HepG2 (cell line): ENCODE measurements around the gene RNF149. TPM values are rescaled to one million over a fixed set of nuclear protein-coding genes. Genes with fewer than 3 reads are reported as not detected.

Experiments
- EZH2 ChIP-seq: conservative IDR thresholded peaks from 2 replicates; pipeline ENCODE4 v1.6.1; 2012; ENCODE audit warnings: mild to moderate bottlenecking, low read depth, low read length, moderate library complexity
- FOSL2 ChIP-seq: sonication (generic); formaldehyde crosslinking; IDR thresholded peaks from 2 replicates; pipeline ENCODE4 v1.4.0; 2020; ENCODE audit warnings: missing genetic modification reagents
- HNRNPLL ChIP-seq: fragments of 200-400 bp; formaldehyde crosslinking; IDR thresholded peaks from 2 replicates; pipeline ENCODE4 v1.6.1; 2017; ENCODE audit warnings: mild to moderate bottlenecking, low read depth, low read length; ENCODE audit not compliant: poor library complexity, severe bottlenecking
- MTA3 ChIP-seq: sonication (generic); formaldehyde crosslinking; IDR thresholded peaks from 2 replicates; pipeline ENCODE4 v1.4.0; 2020; ENCODE audit warnings: missing genetic modification reagents
- NFIB ChIP-seq: sonication (generic); formaldehyde crosslinking; IDR thresholded peaks from 2 replicates; pipeline ENCODE4 v1.9.0; 2021; ENCODE audit warnings: missing genetic modification reagents, mild to moderate bottlenecking, borderline replicate concordance
- NR2F1 ChIP-seq, 2 experiments: fragments of 450-650 bp in 1 of 2; formaldehyde crosslinking in 1 of 2; IDR thresholded peaks; 2 replicates each; pipeline versions ENCODE4 v1.5.0 to v1.6.1; 2016 to 2020; ENCODE audit warnings: mild to moderate bottlenecking in 1 of 2, missing compliant biosample characterization in 1 of 2, missing genetic modification reagents in 1 of 2, moderate library complexity in 1 of 2
- RARG ChIP-seq: sonication (generic); formaldehyde crosslinking; IDR thresholded peaks from 2 replicates; pipeline ENCODE4 v1.4.0; 2020; ENCODE audit warnings: low read depth, mild to moderate bottlenecking, missing genetic modification reagents
- RBM22 ChIP-seq: fragments of 200-400 bp; formaldehyde crosslinking; optimal IDR thresholded peaks from 2 replicates; pipeline ENCODE3; 2017; ENCODE audit warnings: mild to moderate bottlenecking, low read length, moderate library complexity
- SIN3B ChIP-seq: fragments of 150-350 bp; IDR thresholded peaks from 2 replicates; pipeline ENCODE4 v1.6.1; 2014; ENCODE audit warnings: low read length
- SP2 ChIP-seq: sonication (generic); formaldehyde crosslinking; IDR thresholded peaks from 2 replicates; pipeline ENCODE4 v1.5.1; 2020; ENCODE audit warnings: mild to moderate bottlenecking, missing genetic modification reagents
- SP4 ChIP-seq: sonication (generic); formaldehyde crosslinking; IDR thresholded peaks from 2 replicates; pipeline ENCODE4 v1.8.1; 2023; ENCODE audit warnings: mild to moderate bottlenecking, missing genetic modification reagents
- TBX3 ChIP-seq: fragments of 450-650 bp; IDR thresholded peaks from 2 replicates; pipeline ENCODE4 v1.6.1; 2017; ENCODE audit warnings: antibody characterized with exemption, mild to moderate bottlenecking, inconsistent platforms, borderline replicate concordance
- TRIM24 ChIP-seq: sonication (generic); formaldehyde crosslinking; IDR thresholded peaks from 2 replicates; pipeline ENCODE4 v1.8.0; 2022; ENCODE audit warnings: mild to moderate bottlenecking, missing genetic modification reagents
- ZMYM4 ChIP-seq: sonication (generic); formaldehyde crosslinking; IDR thresholded peaks from 2 replicates; pipeline ENCODE4 v1.8.1; 2023; ENCODE audit warnings: mild to moderate bottlenecking, missing genetic modification reagents
- ZNF138 ChIP-seq: sonication (generic); formaldehyde crosslinking; IDR thresholded peaks from 2 replicates; pipeline ENCODE4 v1.5.0; 2020; ENCODE audit warnings: mild to moderate bottlenecking, low read depth, missing genetic modification reagents
- ZNF24 ChIP-seq: fragments of 450-650 bp; IDR thresholded peaks from 2 replicates; pipeline ENCODE4 v1.6.1; 2017; ENCODE audit warnings: antibody characterized with exemption, mild to moderate bottlenecking
- ZNF44 ChIP-seq: sonication (generic); formaldehyde crosslinking; IDR thresholded peaks from 2 replicates; pipeline ENCODE4 v1.5.1; 2020; ENCODE audit warnings: mild to moderate bottlenecking, missing genetic modification reagents
- ZNF563 ChIP-seq: sonication (generic); formaldehyde crosslinking; IDR thresholded peaks from 2 replicates; pipeline ENCODE4 v1.8.0; 2022; ENCODE audit warnings: mild to moderate bottlenecking, moderate library complexity, missing genetic modification reagents
- polyA plus RNA-seq, 8 experiments: library from polyadenylated mRNA; depleted of rRNA in 3 of 8; stranded (reverse) in 7 of 8; unstranded in 1 of 8; fragments of >200 nt; fragmentation: Illumina TruSeq in 4 of 8; extraction: Trizol in 4 of 8; gene quantifications; 2 replicates each; pipeline versions ENCODE4 v1.2.1 to v1.2.3, GENCODE V29; 2011 to 2016; ENCODE audit warnings: low read depth in 4 of 8, missing spikeins in 1 of 8, mixed read lengths in 1 of 8; ENCODE audit not compliant: insufficient read depth in 1 of 8
- total RNA-seq, 5 experiments: library from RNA; depleted of rRNA; stranded (reverse); fragments of >200 nt; fragmentation: Illumina TruSeq; extraction: Trizol; gene quantifications; 2 replicates each; pipeline ENCODE4 v1.2.3, GENCODE V29; 2016; ENCODE audit warnings: low read depth in 1 of 5
- TF ChIP-seq, protein P1 (sequence below): sonication (generic); formaldehyde crosslinking; IDR thresholded peaks from 2 replicates; pipeline ENCODE4 v1.4.0; 2020; ENCODE audit warnings: mild to moderate bottlenecking, missing genetic modification reagents
- TF ChIP-seq, protein P2 (sequence below): sonication (generic); formaldehyde crosslinking; IDR thresholded peaks from 2 replicates; pipeline ENCODE4 v1.8.0; 2022; ENCODE audit warnings: mild to moderate bottlenecking, missing genetic modification reagents, moderate library complexity
- TF ChIP-seq, protein P3 (sequence below): sonication (generic); formaldehyde crosslinking; IDR thresholded peaks from 2 replicates; pipeline ENCODE4 v1.4.0; 2020; ENCODE audit warnings: missing genetic modification reagents
- TF ChIP-seq, protein P4 (sequence below): sonication (generic); formaldehyde crosslinking; IDR thresholded peaks from 2 replicates; pipeline ENCODE4 v1.5.1; 2020; ENCODE audit warnings: mild to moderate bottlenecking, missing genetic modification reagents, moderate library complexity
- TF ChIP-seq, protein P5 (sequence below): sonication (generic); formaldehyde crosslinking; IDR thresholded peaks from 2 replicates; pipeline ENCODE4 v1.5.0; 2020; ENCODE audit warnings: mild to moderate bottlenecking, missing genetic modification reagents, moderate library complexity

RNF149 gene
- total and polyA plus RNA-seq, 2 of the 13 experiments (the other 11 are each of a cell fraction or from before 2014, with no cell fraction given) = 87.6 to 109 TPM

DNA sequence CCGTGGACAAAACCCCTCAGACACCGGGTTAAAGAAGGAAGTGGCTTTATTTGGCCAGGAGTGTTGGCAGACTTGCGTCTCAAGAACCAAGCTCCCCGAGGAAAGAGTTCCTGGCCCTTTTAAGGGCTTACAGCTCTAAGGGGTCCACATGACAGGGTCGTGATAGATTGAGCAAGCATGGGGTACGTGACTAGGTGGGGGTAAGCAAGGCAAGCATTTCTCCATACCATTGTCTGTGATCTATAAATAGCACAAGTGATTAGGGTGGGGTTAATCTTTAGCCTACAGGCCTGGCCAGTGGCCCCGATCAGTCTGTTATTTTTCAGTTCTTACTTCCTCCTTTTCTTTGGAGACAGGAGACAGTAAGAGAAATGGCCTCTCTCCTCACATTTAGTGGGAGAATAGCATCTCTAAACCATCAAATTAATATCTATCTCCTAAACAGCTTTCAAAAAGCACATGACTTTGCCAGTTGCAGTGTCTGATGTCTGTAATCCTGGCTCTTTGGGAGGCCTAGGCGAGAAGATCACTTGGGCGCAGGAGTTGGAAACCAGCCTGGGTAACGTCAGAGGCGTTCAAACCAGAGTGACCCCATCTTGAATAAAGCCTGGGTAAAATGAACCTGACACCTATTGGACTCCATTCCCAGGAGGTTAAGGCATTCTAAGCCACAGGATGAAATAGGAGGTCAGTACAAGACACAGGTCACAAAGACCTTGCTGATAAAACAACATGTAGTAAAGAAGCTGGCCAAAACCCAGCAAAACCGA is 74.1 kb downstream of the RNF149 start (continued):
- TF ChIP-seq, protein P1, sequence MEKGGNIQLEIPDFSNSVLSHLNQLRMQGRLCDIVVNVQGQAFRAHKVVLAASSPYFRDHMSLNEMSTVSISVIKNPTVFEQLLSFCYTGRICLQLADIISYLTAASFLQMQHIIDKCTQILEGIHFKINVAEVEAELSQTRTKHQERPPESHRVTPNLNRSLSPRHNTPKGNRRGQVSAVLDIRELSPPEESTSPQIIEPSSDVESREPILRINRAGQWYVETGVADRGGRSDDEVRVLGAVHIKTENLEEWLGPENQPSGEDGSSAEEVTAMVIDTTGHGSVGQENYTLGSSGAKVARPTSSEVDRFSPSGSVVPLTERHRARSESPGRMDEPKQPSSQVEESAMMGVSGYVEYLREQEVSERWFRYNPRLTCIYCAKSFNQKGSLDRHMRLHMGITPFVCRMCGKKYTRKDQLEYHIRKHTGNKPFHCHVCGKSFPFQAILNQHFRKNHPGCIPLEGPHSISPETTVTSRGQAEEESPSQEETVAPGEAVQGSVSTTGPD = no peak
- TF ChIP-seq ZNF44 (CRISPR knock-in tag) (no peak), SP2 (CRISPR knock-in tag) (no peak), SP4 (CRISPR knock-in tag) (no peak), HNRNPLL (no peak), SIN3B (no peak), EZH2 (no peak), FOSL2 (CRISPR knock-in tag) (peak; percentile 59), ZNF138 (no peak), TRIM24 (CRISPR knock-in tag) (peak; percentile 89; the same call in 1 of the 2 replicates), ZMYM4 (peak; percentile 67), ZNF563 (CRISPR knock-in tag) (no peak), RBM22 (no peak), NFIB (CRISPR knock-in tag) (no peak), ZNF24 (no peak), TBX3 (no peak), MTA3 (CRISPR knock-in tag) (no peak), NR2F1 (CRISPR knock-in tag; IDR thresholded peaks at IDR 0.05) (peak in 1 of 2 experiments; percentile 14; a peak in 1 of 4 replicates), RARG (CRISPR knock-in tag) (no peak)
- TF ChIP-seq, protein P2, sequence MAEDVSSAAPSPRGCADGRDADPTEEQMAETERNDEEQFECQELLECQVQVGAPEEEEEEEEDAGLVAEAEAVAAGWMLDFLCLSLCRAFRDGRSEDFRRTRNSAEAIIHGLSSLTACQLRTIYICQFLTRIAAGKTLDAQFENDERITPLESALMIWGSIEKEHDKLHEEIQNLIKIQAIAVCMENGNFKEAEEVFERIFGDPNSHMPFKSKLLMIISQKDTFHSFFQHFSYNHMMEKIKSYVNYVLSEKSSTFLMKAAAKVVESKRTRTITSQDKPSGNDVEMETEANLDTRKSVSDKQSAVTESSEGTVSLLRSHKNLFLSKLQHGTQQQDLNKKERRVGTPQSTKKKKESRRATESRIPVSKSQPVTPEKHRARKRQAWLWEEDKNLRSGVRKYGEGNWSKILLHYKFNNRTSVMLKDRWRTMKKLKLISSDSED (CRISPR knock-in tag) = no peak
- TF ChIP-seq, protein P3, sequence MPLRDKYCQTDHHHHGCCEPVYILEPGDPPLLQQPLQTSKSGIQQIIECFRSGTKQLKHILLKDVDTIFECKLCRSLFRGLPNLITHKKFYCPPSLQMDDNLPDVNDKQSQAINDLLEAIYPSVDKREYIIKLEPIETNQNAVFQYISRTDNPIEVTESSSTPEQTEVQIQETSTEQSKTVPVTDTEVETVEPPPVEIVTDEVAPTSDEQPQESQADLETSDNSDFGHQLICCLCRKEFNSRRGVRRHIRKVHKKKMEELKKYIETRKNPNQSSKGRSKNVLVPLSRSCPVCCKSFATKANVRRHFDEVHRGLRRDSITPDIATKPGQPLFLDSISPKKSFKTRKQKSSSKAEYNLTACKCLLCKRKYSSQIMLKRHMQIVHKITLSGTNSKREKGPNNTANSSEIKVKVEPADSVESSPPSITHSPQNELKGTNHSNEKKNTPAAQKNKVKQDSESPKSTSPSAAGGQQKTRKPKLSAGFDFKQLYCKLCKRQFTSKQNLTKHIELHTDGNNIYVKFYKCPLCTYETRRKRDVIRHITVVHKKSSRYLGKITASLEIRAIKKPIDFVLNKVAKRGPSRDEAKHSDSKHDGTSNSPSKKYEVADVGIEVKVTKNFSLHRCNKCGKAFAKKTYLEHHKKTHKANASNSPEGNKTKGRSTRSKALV (CRISPR knock-in tag) = no peak
- TF ChIP-seq, protein P4, sequence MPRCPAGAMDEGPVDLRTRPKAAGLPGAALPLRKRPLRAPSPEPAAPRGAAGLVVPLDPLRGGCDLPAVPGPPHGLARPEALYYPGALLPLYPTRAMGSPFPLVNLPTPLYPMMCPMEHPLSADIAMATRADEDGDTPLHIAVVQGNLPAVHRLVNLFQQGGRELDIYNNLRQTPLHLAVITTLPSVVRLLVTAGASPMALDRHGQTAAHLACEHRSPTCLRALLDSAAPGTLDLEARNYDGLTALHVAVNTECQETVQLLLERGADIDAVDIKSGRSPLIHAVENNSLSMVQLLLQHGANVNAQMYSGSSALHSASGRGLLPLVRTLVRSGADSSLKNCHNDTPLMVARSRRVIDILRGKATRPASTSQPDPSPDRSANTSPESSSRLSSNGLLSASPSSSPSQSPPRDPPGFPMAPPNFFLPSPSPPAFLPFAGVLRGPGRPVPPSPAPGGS (CRISPR knock-in tag) = no peak
- TF ChIP-seq, protein P5, sequence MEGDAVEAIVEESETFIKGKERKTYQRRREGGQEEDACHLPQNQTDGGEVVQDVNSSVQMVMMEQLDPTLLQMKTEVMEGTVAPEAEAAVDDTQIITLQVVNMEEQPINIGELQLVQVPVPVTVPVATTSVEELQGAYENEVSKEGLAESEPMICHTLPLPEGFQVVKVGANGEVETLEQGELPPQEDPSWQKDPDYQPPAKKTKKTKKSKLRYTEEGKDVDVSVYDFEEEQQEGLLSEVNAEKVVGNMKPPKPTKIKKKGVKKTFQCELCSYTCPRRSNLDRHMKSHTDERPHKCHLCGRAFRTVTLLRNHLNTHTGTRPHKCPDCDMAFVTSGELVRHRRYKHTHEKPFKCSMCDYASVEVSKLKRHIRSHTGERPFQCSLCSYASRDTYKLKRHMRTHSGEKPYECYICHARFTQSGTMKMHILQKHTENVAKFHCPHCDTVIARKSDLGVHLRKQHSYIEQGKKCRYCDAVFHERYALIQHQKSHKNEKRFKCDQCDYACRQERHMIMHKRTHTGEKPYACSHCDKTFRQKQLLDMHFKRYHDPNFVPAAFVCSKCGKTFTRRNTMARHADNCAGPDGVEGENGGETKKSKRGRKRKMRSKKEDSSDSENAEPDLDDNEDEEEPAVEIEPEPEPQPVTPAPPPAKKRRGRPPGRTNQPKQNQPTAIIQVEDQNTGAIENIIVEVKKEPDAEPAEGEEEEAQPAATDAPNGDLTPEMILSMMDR (CRISPR knock-in tag) = no peak
